Panc1 (cell line): ENCODE measurements around the gene ZHX3. TPM values are rescaled to one million over a fixed set of nuclear protein-coding genes. Genes with fewer than 3 reads are reported as not detected.

Experiments
- ATAC-seq: fragments of 200-7000 bp; cut with Tn5 transposase; 2 replicates; pipeline ENCODE4 v1.9.1; 2020; ENCODE audit warnings: mild to moderate bottlenecking, moderate library complexity
- BruUV-seq: library from RNA; stranded (reverse); fragments of 400-500 nt; replicated peaks from 2 replicates; lab custom pipeline; 2021; lab: Mats Ljungman, UMichigan
- CTCF ChIA-PET: fragments of 300-600 bp; sonication (Branson Sonifier 250); formaldehyde crosslinking; loops from one replicate; lab custom pipeline; 2022; ENCODE audit warnings: antibody characterized with exemption; lab: Charles Lee
- POLR2A ChIA-PET: fragments of 300-600 bp; sonication (Branson Sonifier 250); formaldehyde crosslinking; loops from one replicate; lab custom pipeline; 2022; ENCODE audit warnings: antibody characterized with exemption; lab: Charles Lee
- DNase-seq: peaks from one replicate; pipeline ENCODE4 v3.0.0-alpha.2; 2010; ENCODE audit warnings: low read depth, low spot score
- H3K27ac ChIP-seq: 2 replicates; pipeline ENCODE4 v1.5.1; 2011; ENCODE audit warnings: mild to moderate bottlenecking, low read length, inconsistent platforms
- H3K27me3 ChIP-seq: fragments of 200-500 bp; sonication (Bioruptor generic); 2 replicates; pipeline ENCODE4 v1.6.0; 2014; ENCODE audit warnings: low read length, inconsistent platforms; ENCODE audit not compliant: control insufficient read depth, insufficient read depth
- H3K36me3 ChIP-seq: fragments of 200-500 bp; sonication (Bioruptor generic); 2 replicates; pipeline ENCODE4 v1.5.1; 2014; ENCODE audit warnings: inconsistent platforms, mild to moderate bottlenecking, low read length, moderate library complexity; ENCODE audit not compliant: control insufficient read depth, insufficient read depth
- H3K4me1 ChIP-seq: 2 replicates; pipeline ENCODE4 v1.5.1; 2011; ENCODE audit warnings: inconsistent platforms, mild to moderate bottlenecking, low read length, moderate library complexity; ENCODE audit not compliant: control insufficient read depth, insufficient read depth
- H3K4me3 ChIP-seq, 2 experiments: 2 replicates each; pipeline ENCODE4 v1.5.1; 2011 to 2012; ENCODE audit warnings: low read depth in 2 of 2, low read length in 2 of 2, mild to moderate bottlenecking in 2 of 2, inconsistent platforms in 1 of 2, moderate library complexity in 1 of 2
- H3K9me3 ChIP-seq: fragments of 200-500 bp; sonication (Bioruptor generic); 2 replicates; pipeline ENCODE4 v1.5.1; 2014; ENCODE audit warnings: low read depth, mild to moderate bottlenecking, inconsistent platforms, low read length, moderate library complexity; ENCODE audit not compliant: control insufficient read depth, insufficient read depth
- POLR2AphosphoS5 ChIP-seq: IDR thresholded peaks from 2 replicates; pipeline ENCODE4 v1.6.1; 2012; ENCODE audit warnings: mild to moderate bottlenecking, low read depth, low read length, moderate library complexity
- SIN3A ChIP-seq: IDR thresholded peaks from 2 replicates; pipeline ENCODE4 v1.6.1; 2012; ENCODE audit warnings: low read depth, mild to moderate bottlenecking, low read length, moderate library complexity, borderline replicate concordance; ENCODE audit not compliant: insufficient read depth
- TCF7L2 ChIP-seq: IDR thresholded peaks from 2 replicates; pipeline ENCODE4 v1.6.1; 2011; ENCODE audit warnings: mild to moderate bottlenecking, low read depth, low read length, inconsistent platforms
- in situ Hi-C: cut with HindIII; loops from 2 replicates; pipeline ENCODE4 v1.10.0; 2016; ENCODE audit warnings: low sequenced_read_pairs, low pct_unique_long_range_greater_than_20kb
- intact Hi-C: fragments of 100-400 bp; cut with micrococcal nuclease; formaldehyde crosslinking; loops from one replicate; pipeline ENCODE4 v1.10.0; 2022; ENCODE audit not compliant: unreplicated experiment
- total RNA-seq: library from RNA; stranded (reverse); gene quantifications from one replicate; pipeline ENCODE4 v1.2.1, GENCODE V29; 2021; ENCODE audit not compliant: unreplicated experiment
- TF ChIP-seq, protein P1 (sequence below), 2 experiments: IDR thresholded peaks; 2 replicates each; pipeline ENCODE4 v1.6.1; 2011 to 2012; ENCODE audit warnings: low read depth in 2 of 2, control low read depth in 1 of 2, low read length in 1 of 2, mild to moderate bottlenecking in 1 of 2, moderate library complexity in 1 of 2; ENCODE audit not compliant: insufficient read depth in 1 of 2
- TF ChIP-seq, protein P2 (sequence below): fragments of 450-650 bp; IDR thresholded peaks from 2 replicates; pipeline ENCODE4 v1.5.1; 2017; ENCODE audit warnings: mild to moderate bottlenecking

ZHX3 gene
- total RNA-seq, 1 experiment from 2014 or later = 19.8 TPM

DNA sequence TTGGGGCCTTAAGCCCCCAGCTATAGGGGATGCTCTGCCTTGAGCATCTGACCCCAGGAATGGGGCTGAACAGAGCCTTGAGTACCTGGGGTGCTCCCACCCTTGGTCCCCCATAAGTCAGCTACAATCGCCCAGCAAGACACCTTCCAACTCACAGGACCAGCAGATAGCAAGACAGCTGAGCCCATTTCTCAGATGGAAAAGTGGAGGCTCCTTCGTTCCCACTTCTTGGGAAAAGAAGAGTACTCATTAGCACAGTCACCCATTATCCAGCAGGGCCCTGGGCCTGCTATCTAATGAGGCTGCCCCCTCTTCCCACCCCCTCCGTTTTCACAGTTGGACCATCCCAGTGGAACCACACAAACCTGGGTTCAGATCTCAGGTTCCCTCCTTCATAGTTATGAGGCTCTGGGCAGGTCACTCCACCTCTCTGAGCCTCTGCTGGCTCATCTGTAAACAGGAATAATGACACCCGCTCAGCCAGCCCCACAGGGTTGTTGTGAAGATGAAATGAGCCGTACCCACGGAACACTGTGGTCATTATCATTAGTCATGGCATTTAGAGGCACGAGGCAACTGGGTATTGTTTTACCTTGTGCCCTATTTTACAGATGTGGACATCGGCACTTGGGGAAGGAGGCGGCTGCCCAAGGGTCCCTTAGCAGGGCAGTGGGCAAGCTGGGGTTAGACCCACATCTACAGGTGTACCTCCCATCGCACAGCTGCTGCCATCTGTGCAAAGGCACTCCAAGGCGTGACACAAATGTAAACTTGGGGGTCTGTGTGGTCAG lies 27.6 kb upstream of the ZHX3 start:
- BruUV-seq = no TSS peak
- Histone ChIP-seq H3K27me3 (no peaks in the 10 kb centered on the region), H3K4me1 (no peaks in the 10 kb centered on the region), H3K9me3 (no peaks in the 10 kb centered on the region), H3K27ac (no peak overlapping the region), H3K4me3 (no peak overlapping the region), H3K36me3 (no peaks in the 10 kb centered on the region)
- CTCF ChIA-PET = interaction anchor here (1.4 kb wide), 1 partner anchor 172 kb away, joined by 4 read pairs; no protein-coding TSS in a partner anchor
- in situ Hi-C loops (no loop called here), intact Hi-C loops (no loop called here)
- POLR2A ChIA-PET = no interaction called here
- TF ChIP-seq POLR2AphosphoS5 = no peak
- TF ChIP-seq, protein P1, sequence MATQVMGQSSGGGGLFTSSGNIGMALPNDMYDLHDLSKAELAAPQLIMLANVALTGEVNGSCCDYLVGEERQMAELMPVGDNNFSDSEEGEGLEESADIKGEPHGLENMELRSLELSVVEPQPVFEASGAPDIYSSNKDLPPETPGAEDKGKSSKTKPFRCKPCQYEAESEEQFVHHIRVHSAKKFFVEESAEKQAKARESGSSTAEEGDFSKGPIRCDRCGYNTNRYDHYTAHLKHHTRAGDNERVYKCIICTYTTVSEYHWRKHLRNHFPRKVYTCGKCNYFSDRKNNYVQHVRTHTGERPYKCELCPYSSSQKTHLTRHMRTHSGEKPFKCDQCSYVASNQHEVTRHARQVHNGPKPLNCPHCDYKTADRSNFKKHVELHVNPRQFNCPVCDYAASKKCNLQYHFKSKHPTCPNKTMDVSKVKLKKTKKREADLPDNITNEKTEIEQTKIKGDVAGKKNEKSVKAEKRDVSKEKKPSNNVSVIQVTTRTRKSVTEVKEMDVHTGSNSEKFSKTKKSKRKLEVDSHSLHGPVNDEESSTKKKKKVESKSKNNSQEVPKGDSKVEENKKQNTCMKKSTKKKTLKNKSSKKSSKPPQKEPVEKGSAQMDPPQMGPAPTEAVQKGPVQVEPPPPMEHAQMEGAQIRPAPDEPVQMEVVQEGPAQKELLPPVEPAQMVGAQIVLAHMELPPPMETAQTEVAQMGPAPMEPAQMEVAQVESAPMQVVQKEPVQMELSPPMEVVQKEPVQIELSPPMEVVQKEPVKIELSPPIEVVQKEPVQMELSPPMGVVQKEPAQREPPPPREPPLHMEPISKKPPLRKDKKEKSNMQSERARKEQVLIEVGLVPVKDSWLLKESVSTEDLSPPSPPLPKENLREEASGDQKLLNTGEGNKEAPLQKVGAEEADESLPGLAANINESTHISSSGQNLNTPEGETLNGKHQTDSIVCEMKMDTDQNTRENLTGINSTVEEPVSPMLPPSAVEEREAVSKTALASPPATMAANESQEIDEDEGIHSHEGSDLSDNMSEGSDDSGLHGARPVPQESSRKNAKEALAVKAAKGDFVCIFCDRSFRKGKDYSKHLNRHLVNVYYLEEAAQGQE (IDR thresholded peaks at IDR 0.05; ENCODE audit: insufficient read depth in 1 of 2, low read depth in 2 of 2, low read length in 1 of 2) = no peak
- TF ChIP-seq, protein P2, sequence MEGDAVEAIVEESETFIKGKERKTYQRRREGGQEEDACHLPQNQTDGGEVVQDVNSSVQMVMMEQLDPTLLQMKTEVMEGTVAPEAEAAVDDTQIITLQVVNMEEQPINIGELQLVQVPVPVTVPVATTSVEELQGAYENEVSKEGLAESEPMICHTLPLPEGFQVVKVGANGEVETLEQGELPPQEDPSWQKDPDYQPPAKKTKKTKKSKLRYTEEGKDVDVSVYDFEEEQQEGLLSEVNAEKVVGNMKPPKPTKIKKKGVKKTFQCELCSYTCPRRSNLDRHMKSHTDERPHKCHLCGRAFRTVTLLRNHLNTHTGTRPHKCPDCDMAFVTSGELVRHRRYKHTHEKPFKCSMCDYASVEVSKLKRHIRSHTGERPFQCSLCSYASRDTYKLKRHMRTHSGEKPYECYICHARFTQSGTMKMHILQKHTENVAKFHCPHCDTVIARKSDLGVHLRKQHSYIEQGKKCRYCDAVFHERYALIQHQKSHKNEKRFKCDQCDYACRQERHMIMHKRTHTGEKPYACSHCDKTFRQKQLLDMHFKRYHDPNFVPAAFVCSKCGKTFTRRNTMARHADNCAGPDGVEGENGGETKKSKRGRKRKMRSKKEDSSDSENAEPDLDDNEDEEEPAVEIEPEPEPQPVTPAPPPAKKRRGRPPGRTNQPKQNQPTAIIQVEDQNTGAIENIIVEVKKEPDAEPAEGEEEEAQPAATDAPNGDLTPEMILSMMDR = no peak
- TF ChIP-seq SIN3A = no peak
- no peak for TF ChIP-seq TCF7L2
- no peak for ATAC-seq
- DNase-seq = no peak

DNA sequence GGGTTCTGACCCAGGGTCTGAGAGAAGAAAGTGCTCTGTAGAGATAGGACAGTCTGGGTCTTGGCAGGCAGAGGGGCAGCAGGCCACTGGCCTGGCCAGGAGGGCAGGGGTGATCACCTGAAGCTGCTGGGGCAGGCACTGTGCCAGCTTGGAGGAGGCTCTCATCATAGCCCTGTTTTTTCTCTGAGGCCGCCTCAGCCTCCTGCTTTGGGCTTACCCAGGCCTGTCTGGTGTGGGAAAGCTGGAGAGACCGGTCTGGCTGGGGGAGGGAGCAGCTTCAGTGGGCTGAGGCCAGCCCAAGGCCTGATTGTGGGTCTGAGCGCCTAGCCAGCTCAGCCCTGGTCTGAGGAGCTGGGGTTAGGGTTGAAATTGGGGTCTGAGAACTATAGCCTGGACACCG lies 26.9 kb upstream of the ZHX3 start:
- H3K4me3 ChIP-seq = no peak overlapping the region
- CTCF ChIA-PET = interaction anchor here (1.4 kb wide), 1 partner anchor 172 kb away, joined by 4 read pairs; no protein-coding TSS in a partner anchor
- BruUV-seq = no TSS peak
- intact Hi-C loops = no loop called here
- H3K9me3 ChIP-seq = no peaks in the 10 kb centered on the region
- no peaks in the 10 kb centered on the region for H3K36me3 ChIP-seq
- POLR2A ChIA-PET = interaction anchor here (0.7 kb wide), 1 partner anchor 98 kb away, joined by 4 read pairs; no protein-coding TSS in a partner anchor
- in situ Hi-C loops = no loop called here
- TF ChIP-seq, protein P1 (IDR thresholded peaks at IDR 0.05; ENCODE audit: insufficient read depth in 1 of 2, low read depth in 2 of 2, low read length in 1 of 2) = no peak
- TF ChIP-seq POLR2AphosphoS5 = no peak
- TF ChIP-seq, protein P2 = no peak
- TF ChIP-seq TCF7L2 = no peak
- TF ChIP-seq SIN3A = no peak
- ATAC-seq = no peak
- H3K27ac ChIP-seq = no peak overlapping the region
- no peak for DNase-seq
- no peaks in the 10 kb centered on the region for H3K27me3 ChIP-seq
- H3K4me1 ChIP-seq = peaks cover 3% of the 10 kb centered on the region; the same call in 1 of the 2 replicates
